HL-60 (cell line): ENCODE data around the gene TIGD6.
"Not testable (repeated sequence)": the region's sequence is repeated elsewhere in the genome, so short reads cannot be mapped to it uniquely, and the experiment has no call there.

Source experiments
- DNase-seq, 2 experiments: peaks; one replicate each; pipeline ENCODE4 v3.0.0-alpha.2; 2010 to 2020; ENCODE audit warnings: low read depth in 1 of 2, low spot score in 1 of 2
- H3K27ac ChIP-seq: fragments of 250-450 bp; sonication (Bioruptor Pico); replicated peaks from 2 replicates; pipeline ENCODE4 v1.5.1; 2020; ENCODE audit warnings: mild to moderate bottlenecking, moderate library complexity
- H3K27me3 ChIP-seq: fragments of 250-450 bp; sonication (Bioruptor Pico); 2 replicates; pipeline ENCODE4 v1.5.1; 2021; ENCODE audit warnings: mild to moderate bottlenecking, moderate library complexity; ENCODE audit not compliant: insufficient read depth, poor library complexity, severe bottlenecking
- H3K4me3 ChIP-seq: replicated peaks from 2 replicates; pipeline ENCODE4 v1.5.1; 2011; ENCODE audit warnings: mild to moderate bottlenecking, control low read depth, low read length; ENCODE audit not compliant: insufficient read depth
- GABPA ChIP-seq: IDR thresholded peaks from 2 replicates; pipeline ENCODE4 v1.6.1; 2012; ENCODE audit warnings: low read depth
- POLR2AphosphoS5 ChIP-seq: IDR thresholded peaks from 2 replicates; pipeline ENCODE4 v1.6.1; 2012; ENCODE audit warnings: low read depth
- REST ChIP-seq: IDR thresholded peaks from 2 replicates; pipeline ENCODE4 v1.6.1; 2012; ENCODE audit warnings: low read depth; ENCODE audit not compliant: insufficient replicate concordance
- SPI1 ChIP-seq: IDR thresholded peaks from 2 replicates; pipeline ENCODE4 v1.6.1; 2012; ENCODE audit warnings: low read depth, mild to moderate bottlenecking, borderline replicate concordance
- TF ChIP-seq, protein P1 (sequence below): IDR thresholded peaks from one replicate; pipeline ENCODE4 v1.5.1; 2011; ENCODE audit warnings: low read length, control low read depth, inconsistent platforms; ENCODE audit not compliant: insufficient read depth

Gene TIGD6

DNA sequence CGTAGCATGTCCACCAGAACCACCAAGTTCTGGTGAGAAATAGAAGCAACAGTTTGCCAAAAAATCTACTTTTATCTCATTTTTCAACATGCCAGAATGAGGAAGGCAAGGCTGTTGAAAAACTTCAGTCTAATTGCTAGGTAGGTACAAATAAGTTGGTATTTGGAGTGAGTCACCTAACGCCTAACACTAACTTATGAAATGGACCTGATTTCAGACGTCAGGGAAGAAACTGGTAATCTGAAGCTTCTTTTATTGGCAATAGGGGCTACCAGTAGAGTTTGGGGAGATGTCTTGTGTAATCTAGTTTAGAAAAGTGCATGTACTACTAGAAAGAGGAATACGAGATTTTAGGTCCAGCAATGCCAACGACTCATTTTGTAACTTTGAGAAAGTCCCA, 51.5 kb downstream of the TIGD6 start:
- no peak for DNase-seq
- Histone ChIP-seq H3K27me3 (no peaks in the 10 kb centered on the region), H3K27ac (no peak overlapping the region), H3K4me3 (no peak overlapping the region)
- TF ChIP-seq, protein P1, sequence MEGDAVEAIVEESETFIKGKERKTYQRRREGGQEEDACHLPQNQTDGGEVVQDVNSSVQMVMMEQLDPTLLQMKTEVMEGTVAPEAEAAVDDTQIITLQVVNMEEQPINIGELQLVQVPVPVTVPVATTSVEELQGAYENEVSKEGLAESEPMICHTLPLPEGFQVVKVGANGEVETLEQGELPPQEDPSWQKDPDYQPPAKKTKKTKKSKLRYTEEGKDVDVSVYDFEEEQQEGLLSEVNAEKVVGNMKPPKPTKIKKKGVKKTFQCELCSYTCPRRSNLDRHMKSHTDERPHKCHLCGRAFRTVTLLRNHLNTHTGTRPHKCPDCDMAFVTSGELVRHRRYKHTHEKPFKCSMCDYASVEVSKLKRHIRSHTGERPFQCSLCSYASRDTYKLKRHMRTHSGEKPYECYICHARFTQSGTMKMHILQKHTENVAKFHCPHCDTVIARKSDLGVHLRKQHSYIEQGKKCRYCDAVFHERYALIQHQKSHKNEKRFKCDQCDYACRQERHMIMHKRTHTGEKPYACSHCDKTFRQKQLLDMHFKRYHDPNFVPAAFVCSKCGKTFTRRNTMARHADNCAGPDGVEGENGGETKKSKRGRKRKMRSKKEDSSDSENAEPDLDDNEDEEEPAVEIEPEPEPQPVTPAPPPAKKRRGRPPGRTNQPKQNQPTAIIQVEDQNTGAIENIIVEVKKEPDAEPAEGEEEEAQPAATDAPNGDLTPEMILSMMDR, result no peak
- no peak for TF ChIP-seq POLR2AphosphoS5
- no peak for TF ChIP-seq GABPA
- no peak for TF ChIP-seq SPI1
- TF ChIP-seq REST, result no peak

DNA sequence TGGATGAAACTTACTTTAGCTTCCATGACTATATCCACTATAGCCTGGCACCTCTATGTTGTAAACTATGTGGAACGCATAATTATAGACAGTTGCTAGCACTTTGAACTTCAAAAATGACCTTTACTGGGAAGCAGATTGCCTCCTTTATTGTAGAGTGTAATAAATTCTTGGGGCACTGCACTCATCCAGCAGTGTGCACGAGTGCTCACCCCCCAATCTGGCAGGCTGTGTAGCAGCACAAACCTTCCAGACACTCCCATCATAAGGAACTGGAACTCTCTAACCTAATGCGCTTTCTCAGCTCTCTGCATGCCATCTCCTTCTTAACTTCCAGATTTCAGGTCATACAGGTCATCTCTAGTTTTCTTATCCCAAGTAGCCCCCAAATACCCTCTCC, 54.3 kb downstream of the TIGD6 start:
- no peak overlapping the region for H3K4me3 ChIP-seq
- no peak overlapping the region for H3K27ac ChIP-seq
- no peak for DNase-seq
- H3K27me3 ChIP-seq, result no peaks in the 10 kb centered on the region
- TF ChIP-seq SPI1 (no peak), POLR2AphosphoS5 (no peak), REST (no peak)
- TF ChIP-seq, protein P1, result no peak

GRCh38 chr5:149944666-149945065, 55.8 kb downstream of the TIGD6 start, which contains the start of gene PDE6A:
TSS of gene PDE6A (minus strand) at chr5:149944793. CDS start at chr5:149944673, 120 bp downstream.
- H3K27me3 ChIP-seq, result no peaks in the 10 kb centered on the region
- peak within 1 kb of the TSS; percentile 96 for H3K27ac ChIP-seq
- no peak for TF ChIP-seq GABPA
- TF ChIP-seq POLR2AphosphoS5, result no peak
- TF ChIP-seq, protein P1, result no peak
- no peak for TF ChIP-seq REST
- no peak for TF ChIP-seq SPI1
- no peak for DNase-seq
- no peak within 1 kb of the TSS for H3K4me3 ChIP-seq

DNA sequence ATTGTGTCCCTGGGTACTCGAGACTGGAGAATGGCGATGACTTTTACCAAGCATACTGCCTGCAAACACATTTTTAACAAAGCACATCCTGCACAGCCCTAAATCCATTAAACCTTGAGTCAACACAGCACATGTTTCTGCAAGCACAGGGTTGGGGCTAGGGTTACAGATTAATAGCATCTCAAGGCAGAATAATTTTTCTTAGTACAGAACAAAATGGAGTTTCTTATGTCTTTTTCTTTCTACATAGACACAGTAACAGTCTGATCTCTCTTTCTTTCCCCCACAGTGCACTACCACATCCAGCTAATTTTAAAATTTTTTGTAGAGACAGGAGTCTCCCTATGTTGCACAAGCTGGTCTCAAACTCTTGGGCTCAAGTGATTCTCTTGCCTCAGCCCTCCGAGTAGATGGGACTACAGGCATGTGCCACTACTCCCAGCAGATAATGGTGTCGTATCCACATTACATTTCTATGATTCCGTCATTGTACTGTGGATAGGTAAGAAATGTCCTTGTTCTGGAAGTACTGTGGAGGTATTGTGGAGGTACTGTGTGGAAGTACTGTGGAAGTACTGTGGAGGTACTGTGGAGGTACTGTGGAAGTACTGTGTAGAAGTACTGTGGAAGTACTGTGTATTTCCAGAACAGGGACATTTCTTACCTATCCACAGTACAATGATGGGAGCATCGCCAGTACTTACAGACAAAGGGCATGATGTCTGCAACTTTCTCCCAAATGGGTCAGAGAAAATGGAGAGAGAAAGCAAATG, 57.1 kb downstream of the TIGD6 start:
- not testable (repeated sequence) for H3K27me3 ChIP-seq, DNase-seq, H3K4me3 ChIP-seq
- peak overlapping the region; percentile 96 for H3K27ac ChIP-seq
